A673 (cell line): ENCODE results near the gene VPS13D. TPM values are rescaled to one million over a fixed set of nuclear protein-coding genes. Genes with fewer than 3 reads are reported as not detected.

Experiments used
- BruUV-seq: library from RNA; stranded (reverse); fragments of 400-500 nt; replicated peaks from 2 replicates; lab custom pipeline; 2021; lab: Mats Ljungman, UMichigan
- CTCF ChIA-PET: fragments of 300-600 bp; sonication (Branson Sonifier 250); formaldehyde crosslinking; loops from one replicate; lab custom pipeline; 2022; ENCODE audit warnings: antibody characterized with exemption; lab: Charles Lee
- POLR2A ChIA-PET: fragments of 300-600 bp; sonication (Branson Sonifier 250); formaldehyde crosslinking; loops from one replicate; lab custom pipeline; 2022; ENCODE audit warnings: antibody characterized with exemption; ENCODE audit not compliant: low non-redundant PET; lab: Charles Lee
- DNase-seq: peaks from one replicate; pipeline ENCODE4 v3.0.0-alpha.2; 2015; ENCODE audit warnings: low spot score
- H3K27ac ChIP-seq: fragments of 200-600 bp; sonication (generic); 2 replicates; pipeline ENCODE4 v1.5.1; 2016; ENCODE audit warnings: mixed run types, low read depth, mild to moderate bottlenecking, mixed read lengths, antibody characterized with exemption, low read length; ENCODE audit not compliant: poor library complexity, severe bottlenecking
- H3K27me3 ChIP-seq: fragments of 200-600 bp; sonication (generic); replicated peaks from 2 replicates; pipeline ENCODE4 v1.6.1; 2017; ENCODE audit warnings: mixed run types, low read depth, mild to moderate bottlenecking, mixed read lengths, antibody characterized with exemption, low read length; ENCODE audit not compliant: insufficient read depth, poor library complexity
- H3K36me3 ChIP-seq: fragments of 200-600 bp; sonication (generic); 2 replicates; pipeline ENCODE4 v1.6.1; 2016; ENCODE audit warnings: mixed run types, mild to moderate bottlenecking, mixed read lengths, antibody characterized with exemption, low read length; ENCODE audit not compliant: insufficient read depth, poor library complexity, severe bottlenecking
- H3K4me1 ChIP-seq: fragments of 200-600 bp; sonication (generic); 2 replicates; pipeline ENCODE4 v1.6.1; 2017; ENCODE audit warnings: mixed run types, mild to moderate bottlenecking, mixed read lengths, antibody characterized with exemption, low read length; ENCODE audit not compliant: insufficient read depth, poor library complexity, severe bottlenecking
- H3K4me3 ChIP-seq: fragments of 200-600 bp; sonication (generic); 2 replicates; pipeline ENCODE4 v1.5.1; 2016; ENCODE audit warnings: low read depth, mixed run types, mild to moderate bottlenecking, mixed read lengths, low read length; ENCODE audit not compliant: poor library complexity, severe bottlenecking
- H3K9me3 ChIP-seq: fragments of 200-600 bp; sonication (generic); 2 replicates; pipeline ENCODE4 v1.6.1; 2016; ENCODE audit warnings: mixed run types, low read depth, mild to moderate bottlenecking, mixed read lengths, antibody characterized with exemption, low read length; ENCODE audit not compliant: poor library complexity, severe bottlenecking
- CTCF ChIP-seq: fragments of 300-800, 200-600 bp; sonication (generic); conservative IDR thresholded peaks from 2 replicates; pipeline ENCODE4 v1.5.1; 2017; ENCODE audit warnings: low read depth, mild to moderate bottlenecking, antibody characterized with exemption, low read length, moderate library complexity, mixed read lengths
- EZH2 ChIP-seq: fragments of 200-600 bp; sonication (generic); IDR thresholded peaks from 2 replicates; pipeline ENCODE4 v1.6.1; 2017; ENCODE audit warnings: borderline replicate concordance, low read depth, mild to moderate bottlenecking, mixed read lengths, antibody characterized with exemption, low read length; ENCODE audit not compliant: poor library complexity, severe bottlenecking
- intact Hi-C: fragments of 100-400 bp; cut with micrococcal nuclease; formaldehyde crosslinking; loops from one replicate; pipeline ENCODE4 v1.10.0; 2022; ENCODE audit not compliant: unreplicated experiment
- total RNA-seq: library from RNA; stranded (reverse); gene quantifications from 2 replicates; pipeline ENCODE4 v1.2.3, GENCODE V29; 2021

Gene VPS13D
- total RNA-seq, 1 experiment from 2014 or later: 32.5 TPM

- intact Hi-C loops: no loop called here
- Histone ChIP-seq H3K36me3 (peaks cover 17% of the 10 kb centered on the region), H3K27me3 (no peaks in the 10 kb centered on the region), H3K9me3 (no peaks in the 10 kb centered on the region), H3K4me1 (peaks cover 7% of the 10 kb centered on the region), H3K4me3 (no peak overlapping the region), H3K27ac (no peak overlapping the region)
- CTCF ChIA-PET: interaction anchor here (0.6 kb wide), 1 partner anchor 28 kb away, joined by 7 read pairs; no protein-coding TSS in a partner anchor
- no peak for TF ChIP-seq EZH2
- no peak for TF ChIP-seq CTCF
- no peak for DNase-seq
- POLR2A ChIA-PET: no interaction called here
- BruUV-seq: no TSS peak
Observed at GRCh38 chr1:12344596-12345349, 114.9 kb downstream of the VPS13D start.

GRCh38 chr1:12345350-12346217, 115.8 kb downstream of the VPS13D start:
- no peak overlapping the region for H3K4me3 ChIP-seq
- BruUV-seq: no TSS peak
- no peak overlapping the region for H3K27ac ChIP-seq
- TF ChIP-seq CTCF: no peak
- TF ChIP-seq EZH2: no peak
- ChIA-PET CTCF (no interaction called here), POLR2A (no interaction called here)
- intact Hi-C loops: no loop called here
- peaks cover 7% of the 10 kb centered on the region for H3K9me3 ChIP-seq
- DNase-seq: no peak
- no peaks in the 10 kb centered on the region for H3K4me1 ChIP-seq
- no peaks in the 10 kb centered on the region for H3K27me3 ChIP-seq
- H3K36me3 ChIP-seq: peaks cover 25% of the 10 kb centered on the region

- Histone ChIP-seq H3K36me3 (peaks cover 31% of the 10 kb centered on the region), H3K4me3 (no peak overlapping the region), H3K27me3 (no peaks in the 10 kb centered on the region), H3K4me1 (no peaks in the 10 kb centered on the region), H3K27ac (no peak overlapping the region), H3K9me3 (peaks cover 10% of the 10 kb centered on the region)
- ChIA-PET POLR2A (no interaction called here), CTCF (no interaction called here)
- BruUV-seq: no TSS peak
- no peak for DNase-seq
- TF ChIP-seq EZH2: no peak
- intact Hi-C loops: no loop called here
Observed at GRCh38 chr1:12346483-12347151, 116.8 kb downstream of the VPS13D start.
